Measurements from ENCODE around the gene ZC3H12A.
A peak's percentile ranks its signal among the peaks of the same experiment; 100 is the strongest.

The ZC3H12A gene

GRCh38 chr1:37474046-37474696 is at the start of gene ZC3H12A:
Gene ZC3H12A, plus strand, starts transcription at chr1:37474580. Its CDS starts 917 bp downstream, at chr1:37475497.
- peak; percentile 74 to 88 for DNase-seq (ENCODE audit: low read depth in 2 of 2, low spot score in 1 of 2)

GRCh38 chr1:37425221-37425620 is 49.2 kb upstream of the ZC3H12A start:
- DNase-seq (ENCODE audit: low read depth in 2 of 2, low spot score in 1 of 2), result no peak

- no peak for DNase-seq (ENCODE audit: low read depth in 2 of 2, low spot score in 1 of 2)
These were observed 45.4 kb upstream of the ZC3H12A start for GRCh38 chr1:37429029-37429428.

- no peak for DNase-seq (ENCODE audit: low read depth in 2 of 2, low spot score in 1 of 2)
These were observed 44.0 kb upstream of the ZC3H12A start for GRCh38 chr1:37430103-37430985.

- no peak for DNase-seq (ENCODE audit: low read depth in 2 of 2, low spot score in 1 of 2)
These were observed 41.7 kb upstream of the ZC3H12A start for GRCh38 chr1:37432716-37433115.

GRCh38 chr1:37433171-37433570 is 41.2 kb upstream of the ZC3H12A start:
- no peak for DNase-seq (ENCODE audit: low read depth in 2 of 2, low spot score in 1 of 2)

- DNase-seq (ENCODE audit: low read depth in 2 of 2, low spot score in 1 of 2), result peak; percentile 21 to 55
These were observed 39.8 kb upstream of the ZC3H12A start for GRCh38 chr1:37434292-37435225.

- no peak for DNase-seq (ENCODE audit: low read depth in 2 of 2, low spot score in 1 of 2)
These were observed 37.3 kb upstream of the ZC3H12A start for GRCh38 chr1:37437087-37437486.

- DNase-seq (ENCODE audit: low read depth in 2 of 2, low spot score in 1 of 2), result no peak
These were observed 36.1 kb upstream of the ZC3H12A start for GRCh38 chr1:37438037-37438868.

- no peak for DNase-seq (ENCODE audit: low read depth in 2 of 2, low spot score in 1 of 2)
These were observed 35.5 kb upstream of the ZC3H12A start for GRCh38 chr1:37438869-37439343.

GRCh38 chr1:37439349-37439995 is 34.9 kb upstream of the ZC3H12A start:
- no peak for DNase-seq (ENCODE audit: low read depth in 2 of 2, low spot score in 1 of 2)

- DNase-seq (ENCODE audit: low read depth in 2 of 2, low spot score in 1 of 2), result no peak
These were observed 32.9 kb upstream of the ZC3H12A start for GRCh38 chr1:37441490-37441889.

- no peak for DNase-seq (ENCODE audit: low read depth in 2 of 2, low spot score in 1 of 2)
These were observed 32.2 kb upstream of the ZC3H12A start for GRCh38 chr1:37442139-37442538.

- DNase-seq (ENCODE audit: low read depth in 2 of 2, low spot score in 1 of 2), result no peak
These were observed 31.7 kb upstream of the ZC3H12A start for GRCh38 chr1:37442644-37443043.

- DNase-seq (ENCODE audit: low read depth in 2 of 2, low spot score in 1 of 2), result no peak
These were observed 27.5 kb upstream of the ZC3H12A start for GRCh38 chr1:37446874-37447273.

- no peak for DNase-seq (ENCODE audit: low read depth in 2 of 2, low spot score in 1 of 2)
These were observed 26.2 kb upstream of the ZC3H12A start for GRCh38 chr1:37448185-37448584.

GRCh38 chr1:37448691-37449417 is 25.5 kb upstream of the ZC3H12A start:
- DNase-seq (ENCODE audit: low read depth in 2 of 2, low spot score in 1 of 2), result no peak

GRCh38 chr1:37449936-37450335 is 24.4 kb upstream of the ZC3H12A start:
- peak in 1 of 2 donors; percentile 6 for DNase-seq (ENCODE audit: low read depth in 2 of 2, low spot score in 1 of 2)

- no peak for DNase-seq (ENCODE audit: low read depth in 2 of 2, low spot score in 1 of 2)
These were observed 22.0 kb upstream of the ZC3H12A start for GRCh38 chr1:37452416-37452815.

Data from stimulated activated CD8-positive, alpha-beta memory T cell treated with anti-CD3 and anti-CD28 coated beads, Interleukin-4, amount 100 ng/mL, for 4 hours (primary cell).